IMR-90 (cell line): Measurements from ENCODE around the gene OR6B3. TPM values are rescaled to one million over a fixed set of nuclear protein-coding genes. Genes with fewer than 3 reads are reported as not detected.

ENCODE experiments used
- ATAC-seq: fragments of 200-7000 bp; cut with Tn5 transposase; 2 replicates; pipeline ENCODE4 v1.9.1; 2020; ENCODE audit warnings: low read depth, mild to moderate bottlenecking, moderate library complexity
- BruUV-seq: library from RNA; stranded (reverse); fragments of 400-500 nt; replicated peaks from 2 replicates; lab custom pipeline; 2021; lab: Mats Ljungman, UMichigan
- CTCF ChIA-PET: fragments of 300-600 bp; formaldehyde crosslinking; extraction: SDS; loops from one replicate; lab custom pipeline; 2021; ENCODE audit warnings: antibody characterized with exemption; lab: Yijun Ruan, JAX
- POLR2A ChIA-PET: fragments of 300-600 bp; sonication (Branson Sonifier 250); formaldehyde crosslinking; loops from one replicate; lab custom pipeline; 2022; ENCODE audit warnings: antibody characterized with exemption; ENCODE audit not compliant: unreplicated experiment; lab: Charles Lee
- DNase-seq: peaks from one replicate; pipeline ENCODE4 v3.0.0; 2013
- H2AFZ ChIP-seq: replicated peaks from 2 replicates; pipeline ENCODE3; 2013; ENCODE audit warnings: low read length, mild to moderate bottlenecking; ENCODE audit not compliant: poor library complexity
- H2AK5ac ChIP-seq: 2 replicates; pipeline ENCODE4 v1.6.1; 2013; ENCODE audit warnings: low read depth, low read length, inconsistent platforms
- H2AK9ac ChIP-seq: replicated peaks from 2 replicates; pipeline ENCODE3; 2013; ENCODE audit warnings: mild to moderate bottlenecking, low read depth, low read length, moderate library complexity; ENCODE audit not compliant: poor library complexity
- H2BK120ac ChIP-seq: 2 replicates; pipeline ENCODE4 v1.6.1; 2013; ENCODE audit warnings: low read depth, low read length, inconsistent platforms
- H2BK15ac ChIP-seq: 3 replicates; pipeline ENCODE4 v1.6.1; 2013; ENCODE audit warnings: low read depth, low read length, inconsistent platforms
- H2BK20ac ChIP-seq: 2 replicates; pipeline ENCODE4 v1.6.1; 2013; ENCODE audit warnings: low read depth, mild to moderate bottlenecking, inconsistent platforms, low read length, moderate library complexity
- H2BK5ac ChIP-seq: 2 replicates; pipeline ENCODE4 v1.6.1; 2013; ENCODE audit warnings: mild to moderate bottlenecking, low read depth, low read length, inconsistent platforms; ENCODE audit not compliant: poor library complexity, severe bottlenecking
- H3K14ac ChIP-seq: replicated peaks from 2 replicates; pipeline ENCODE4 v1.6.1; 2013; ENCODE audit warnings: low read depth, low read length, inconsistent platforms
- H3K18ac ChIP-seq: 2 replicates; pipeline ENCODE4 v1.6.1; 2013; ENCODE audit warnings: low read depth, low read length, control low read depth
- H3K23ac ChIP-seq: 2 replicates; pipeline ENCODE4 v1.6.1; 2013; ENCODE audit warnings: low read depth, low read length, inconsistent platforms
- H3K27ac ChIP-seq: 2 replicates; pipeline ENCODE4 v1.5.1; 2013; ENCODE audit warnings: mild to moderate bottlenecking, control low read depth, low read length; ENCODE audit not compliant: insufficient read depth
- H3K27me3 ChIP-seq: 2 replicates; pipeline ENCODE4 v1.6.1; 2013; ENCODE audit warnings: low read length; ENCODE audit not compliant: control insufficient read depth, insufficient read depth
- H3K36me3 ChIP-seq: 2 replicates; pipeline ENCODE4 v1.6.1; 2013; ENCODE audit warnings: low read length, mixed read lengths; ENCODE audit not compliant: control insufficient read depth, insufficient read depth
- H3K4ac ChIP-seq: 2 replicates; pipeline ENCODE4 v1.6.1; 2013; ENCODE audit warnings: low read depth, low read length, inconsistent platforms
- H3K4me1 ChIP-seq: 2 replicates; pipeline ENCODE4 v1.6.1; 2013; ENCODE audit warnings: low read length, mixed read lengths; ENCODE audit not compliant: control insufficient read depth, insufficient read depth
- H3K4me2 ChIP-seq: 2 replicates; pipeline ENCODE4 v1.6.1; 2013; ENCODE audit warnings: low read depth, mild to moderate bottlenecking, control low read depth, low read length, moderate library complexity
- H3K4me3 ChIP-seq: 2 replicates; pipeline ENCODE4 v1.5.1; 2013; ENCODE audit warnings: low read depth, mild to moderate bottlenecking, control low read depth, low read length, moderate library complexity; ENCODE audit not compliant: insufficient read depth
- H3K56ac ChIP-seq: 2 replicates; pipeline ENCODE4 v1.6.1; 2013; ENCODE audit warnings: low read length, inconsistent platforms; ENCODE audit not compliant: insufficient read depth; ENCODE audit errors: extremely low read depth
- H3K79me1 ChIP-seq, 2 experiments: 2 replicates each; pipeline ENCODE4 v1.6.1; 2013; ENCODE audit warnings: low read length in 2 of 2, inconsistent platforms in 1 of 2, low read depth in 1 of 2
- H3K9ac ChIP-seq: 2 replicates; pipeline ENCODE4 v1.6.1; 2013; ENCODE audit warnings: low read depth, low read length, control low read depth
- H3K9me1 ChIP-seq: 2 replicates; pipeline ENCODE4 v1.6.1; 2013; ENCODE audit warnings: low read length, inconsistent platforms; ENCODE audit not compliant: insufficient read depth
- H3K9me3 ChIP-seq: 2 replicates; pipeline ENCODE4 v1.6.1; 2013; ENCODE audit warnings: low read length; ENCODE audit not compliant: control insufficient read depth, insufficient read depth
- H4K20me1 ChIP-seq: 2 replicates; pipeline ENCODE4 v1.6.1; 2013; ENCODE audit warnings: low read length, inconsistent platforms; ENCODE audit not compliant: insufficient read depth
- H4K5ac ChIP-seq: 2 replicates; pipeline ENCODE4 v1.6.1; 2013; ENCODE audit warnings: mild to moderate bottlenecking, low read depth, low read length, control low read depth
- H4K8ac ChIP-seq, 2 experiments: 2 replicates each; pipeline ENCODE4 v1.6.1; 2013; ENCODE audit warnings: low read depth in 2 of 2, low read length in 2 of 2, control low read depth in 1 of 2, inconsistent platforms in 1 of 2
- H4K91ac ChIP-seq: 2 replicates; pipeline ENCODE4 v1.6.1; 2013; ENCODE audit warnings: low read depth, low read length, inconsistent platforms; ENCODE audit not compliant: insufficient read depth
- BHLHE40 ChIP-seq: fragments of 150-350 bp; IDR thresholded peaks from 2 replicates; pipeline ENCODE4 v1.6.1; 2016; ENCODE audit warnings: mild to moderate bottlenecking, low read depth, low read length
- CEBPB ChIP-seq: IDR thresholded peaks from 2 replicates; pipeline ENCODE4 v1.6.1; 2012; ENCODE audit warnings: low read depth, low read length, improper control_type of control experiment
- CHD1 ChIP-seq: IDR thresholded peaks from 2 replicates; pipeline ENCODE4 v1.6.1; 2012; ENCODE audit warnings: low read depth, low read length, improper control_type of control experiment
- CTCF ChIP-seq: conservative IDR thresholded peaks from 2 replicates; pipeline ENCODE4 v1.5.1; 2012; ENCODE audit warnings: mild to moderate bottlenecking, low read depth, low read length, improper control_type of control experiment
- ELK1 ChIP-seq: fragments of 150-350 bp; IDR thresholded peaks from 2 replicates; pipeline ENCODE4 v1.6.1; 2016; ENCODE audit warnings: low read depth, mild to moderate bottlenecking, low read length, moderate library complexity, borderline replicate concordance
- FOS ChIP-seq: fragments of 150-350 bp; IDR thresholded peaks from 2 replicates; pipeline ENCODE4 v1.6.1; 2016; ENCODE audit warnings: low read depth, low read length
- MAFK ChIP-seq: IDR thresholded peaks from 2 replicates; pipeline ENCODE4 v1.6.1; 2012; ENCODE audit warnings: low read depth, low read length, improper control_type of control experiment
- MAZ ChIP-seq: IDR thresholded peaks from 2 replicates; pipeline ENCODE4 v1.6.1; 2012; ENCODE audit warnings: low read depth, mild to moderate bottlenecking, low read length, improper control_type of control experiment, moderate library complexity, borderline replicate concordance
- MXI1 ChIP-seq: IDR thresholded peaks from 2 replicates; pipeline ENCODE4 v1.6.1; 2012; ENCODE audit warnings: low read depth, mild to moderate bottlenecking, low read length, moderate library complexity, borderline replicate concordance
- NFE2L2 ChIP-seq: fragments of 150-350 bp; IDR thresholded peaks from 2 replicates; pipeline ENCODE4 v1.6.1; 2016; ENCODE audit warnings: low read depth, mild to moderate bottlenecking, low read length
- POLR2A ChIP-seq: IDR thresholded peaks from 2 replicates; pipeline ENCODE4 v1.6.1; 2012; ENCODE audit warnings: mild to moderate bottlenecking, low read depth, low read length
- RAD21 ChIP-seq: IDR thresholded peaks from 2 replicates; pipeline ENCODE4 v1.6.1; 2012; ENCODE audit warnings: low read length, improper control_type of control experiment
- RFX5 ChIP-seq: IDR thresholded peaks from 2 replicates; pipeline ENCODE4 v1.8.0; 2012; ENCODE audit warnings: low read depth, mild to moderate bottlenecking, low read length, moderate library complexity
- SMC3 ChIP-seq: fragments of 150-350 bp; IDR thresholded peaks from 2 replicates; pipeline ENCODE4 v1.6.1; 2016; ENCODE audit warnings: low read depth, mild to moderate bottlenecking, antibody characterized with exemption, low read length, moderate library complexity
- USF2 ChIP-seq: fragments of 150-350 bp; IDR thresholded peaks from 2 replicates; pipeline ENCODE4 v1.6.1; 2017; ENCODE audit warnings: mild to moderate bottlenecking, antibody characterized with exemption, low read length, low read depth
- WGBS, 2 experiments: methylation state at CpG; one replicate each; pipeline versions ENCODE4 v1.1.5 to v1.1.7; 2013; ENCODE audit warnings: missing lambda C conversion rate in 2 of 2; ENCODE audit not compliant: insufficient read length in 1 of 2; ENCODE audit errors: extremely low coverage in 2 of 2; 5-methylcytosine and 5-hydroxymethylcytosine counted together
- dilution Hi-C: fragments of 300-500 bp; cut with HindIII; formaldehyde crosslinking; loops from one replicate; pipeline ENCODE4 v1.14.3; 2018; ENCODE audit warnings: low sequenced_read_pairs; ENCODE audit not compliant: unreplicated experiment
- in situ Hi-C: fragments of 300-500 bp; cut with MboI; formaldehyde crosslinking; loops from 3 replicates; pipeline ENCODE4 v1.14.3; 2019; ENCODE audit warnings: low sequenced_read_pairs, inconsistent platforms, mixed read lengths
- intact Hi-C: fragments of 100-400 bp; cut with micrococcal nuclease; formaldehyde crosslinking; loops from 2 replicates; pipeline ENCODE4 v1.10.0; 2022
- polyA plus RNA-seq, 3 experiments: library from polyadenylated mRNA; depleted of rRNA; stranded (reverse); fragments of >200 nt; gene quantifications; 2 replicates each; pipeline ENCODE4 v1.2.3, GENCODE V29; 2012; ENCODE audit warnings: low replicate concordance in 1 of 3
- total RNA-seq: library from RNA; depleted of rRNA; stranded (reverse); fragments of >200 nt; gene quantifications from 2 replicates; pipeline ENCODE4 v1.2.3, GENCODE V29; 2012

The OR6B3 gene
- total and polyA plus RNA-seq, 2 of the 4 experiments (the other 2 are of a cell fraction) = not detected

- no peak for DNase-seq
- TF ChIP-seq MAFK (no peak), MAZ (no peak), RAD21 (no peak), CEBPB (no peak), FOS (no peak), ELK1 (no peak), SMC3 (no peak), USF2 (no peak), CHD1 (no peak), BHLHE40 (no peak), RFX5 (no peak), NFE2L2 (no peak), POLR2A (no peak), CTCF (no peak), MXI1 (no peak)
- Histone ChIP-seq H3K14ac (no peak overlapping the region), H3K4ac (no peak overlapping the region), H3K9me1 (no peaks in the 10 kb centered on the region), H3K27me3 (no peaks in the 10 kb centered on the region), H3K4me3 (no peak overlapping the region), H2AK5ac (no peak overlapping the region), H3K9me3 (no peaks in the 10 kb centered on the region), H3K27ac (no peak overlapping the region), H2AK9ac (no peak overlapping the region), H3K18ac (no peak overlapping the region), H4K91ac (no peak overlapping the region), H3K56ac (no peak overlapping the region), H2BK5ac (no peak overlapping the region), H3K4me1 (no peaks in the 10 kb centered on the region), H3K79me1 (peaks cover 0 to 3% of the 10 kb centered on the region in 2 experiments; a peak in 2 of 4 replicates), H4K20me1 (no peaks in the 10 kb centered on the region), H3K9ac (no peak overlapping the region), H2AFZ (no peak overlapping the region), H3K4me2 (no peak overlapping the region), H2BK120ac (no peak overlapping the region), H3K36me3 (peaks cover 49% of the 10 kb centered on the region), H3K23ac (no peak overlapping the region), H4K8ac (no peak overlapping the region), H2BK15ac (no peak overlapping the region), H2BK20ac (no peak overlapping the region), H4K5ac (no peak overlapping the region)
- CTCF ChIA-PET = interaction anchor here (0.6 kb wide), 1 partner anchor 1160 kb away, joined by 4 read pairs; no protein-coding TSS in a partner anchor
- dilution Hi-C loops (no loop called here), in situ Hi-C loops (no loop called here), intact Hi-C loops (no loop called here)
- 100% methylated on average over 1 of the region's 9 CpGs; no CpG with 5 or more reads in 1 of the 2 experiments for WGBS, 2 experiments
- POLR2A ChIA-PET = no interaction called here
- no TSS peak for BruUV-seq
- ATAC-seq = no peak
Observed at GRCh38 chr2:240014327-240014726, 39.0 kb downstream of the OR6B3 start.
